Daoy (cell line): ENCODE data around the gene HSBP1L1. TPM values are rescaled to one million over a fixed set of nuclear protein-coding genes. Genes with fewer than 3 reads are reported as not detected.
A peak's percentile ranks its signal among the peaks of the same experiment; 100 is the strongest.

Experiments used
- DNase-seq: peaks from one replicate; pipeline ENCODE4 v3.0.0-alpha.2; 2015; ENCODE audit warnings: low read depth
- total RNA-seq: library from RNA; depleted of rRNA; stranded (reverse); fragments of >200 nt; shearing (Covaris generic); gene quantifications from 2 replicates; pipeline ENCODE4 v1.2.3, GENCODE V29; 2014; rRNA removed

HSBP1L1 gene
- total RNA-seq: 0.18 and 0.69 TPM in 2 replicates

DNA sequence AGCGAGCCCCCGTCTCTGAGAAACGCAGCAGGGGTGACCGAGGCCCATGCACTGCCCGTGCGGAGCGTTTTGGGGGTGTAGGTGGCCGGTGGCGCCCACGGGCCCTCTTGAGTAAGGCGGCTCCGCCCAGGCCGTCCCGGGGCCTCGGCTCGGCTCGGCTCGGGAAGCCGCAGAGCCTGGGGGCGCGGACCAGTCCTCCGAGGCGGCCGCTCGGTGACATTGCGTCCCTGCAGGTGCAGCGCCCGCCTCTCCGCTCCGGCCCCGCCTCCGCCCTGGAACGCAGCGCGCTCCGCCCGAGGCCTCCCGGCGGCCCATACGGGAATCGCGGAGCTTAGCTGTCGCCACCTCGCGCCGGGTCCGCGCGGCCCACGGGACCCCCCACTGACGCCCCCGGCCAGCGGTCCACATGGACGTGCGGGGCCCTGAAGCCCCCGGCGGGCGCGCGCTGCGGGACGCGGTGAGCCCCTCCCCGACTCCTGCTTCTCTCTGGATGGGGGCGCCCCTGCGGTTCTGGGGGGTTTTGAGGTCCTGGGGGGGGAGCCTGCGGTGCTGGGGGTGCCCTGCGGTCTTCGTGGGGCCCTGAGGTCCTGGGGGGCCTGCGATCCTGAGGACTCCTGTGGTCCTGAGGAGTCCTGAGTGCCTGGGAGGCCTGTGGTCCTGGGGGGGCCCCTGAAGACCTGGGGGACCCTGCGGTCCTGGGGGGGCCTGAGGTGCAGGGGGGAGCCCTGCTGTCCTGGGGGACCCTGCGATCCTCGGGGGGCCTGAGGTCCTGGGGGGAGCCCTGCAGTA, at the start of gene HSBP1L1:
TSS of gene HSBP1L1 (plus strand) at position 314 of the 789 bp plus-strand sequence. CDS start at position 407, 93 bp downstream.
- peak; percentile 31 for DNase-seq

DNA sequence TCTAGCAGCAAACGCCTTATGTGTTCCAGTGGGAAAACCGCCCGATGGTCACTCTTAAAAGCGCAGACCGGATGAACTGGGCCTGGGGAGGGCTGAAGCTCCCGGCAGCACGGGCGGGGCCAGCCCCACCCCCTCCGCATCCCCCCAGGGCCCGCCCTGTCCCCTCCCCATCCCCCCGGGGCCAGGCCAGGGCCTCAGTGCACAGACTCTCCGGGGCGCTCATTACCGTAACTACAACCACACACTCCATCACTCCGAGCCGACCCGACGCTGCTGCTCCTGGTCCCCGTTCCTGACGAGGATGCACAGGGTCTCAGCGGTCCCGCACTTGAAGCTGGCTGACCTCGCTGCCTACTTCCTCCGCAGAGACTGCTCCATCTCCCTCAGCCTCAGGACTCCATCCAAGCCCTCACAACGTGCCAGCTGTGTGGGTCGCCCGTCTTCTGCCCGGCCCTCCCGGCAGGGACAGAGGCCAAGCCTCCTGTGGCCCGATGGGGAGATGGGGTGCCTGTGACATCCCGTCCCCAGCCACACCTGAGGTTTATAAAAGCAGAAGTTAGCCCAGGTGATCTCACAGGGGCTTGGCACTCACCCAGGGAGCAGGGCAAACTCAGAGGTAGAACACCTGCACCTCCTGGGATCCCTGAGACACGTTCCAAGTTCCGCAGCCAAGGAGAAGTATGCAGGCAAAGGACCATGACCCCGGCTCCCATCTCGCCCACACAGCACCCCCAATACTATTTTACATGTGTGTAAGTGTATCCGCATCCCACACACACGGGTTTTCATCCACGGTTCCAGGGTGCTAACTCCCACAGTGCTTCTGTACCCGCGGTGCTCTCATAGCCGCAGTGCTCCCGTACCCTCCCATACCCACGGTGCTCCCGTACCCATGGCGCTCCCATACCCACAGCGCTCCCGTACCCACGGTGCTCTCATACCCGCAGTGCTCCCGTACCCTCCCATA, 49.0 kb upstream of the HSBP1L1 start:
- DNase-seq: no peak

GRCh38 chr18:79916128-79916494, 48.3 kb upstream of the HSBP1L1 start:
- no peak for DNase-seq

- DNase-seq: no peak
Observed at GRCh38 chr18:79916546-79917168, 47.8 kb upstream of the HSBP1L1 start.

DNA sequence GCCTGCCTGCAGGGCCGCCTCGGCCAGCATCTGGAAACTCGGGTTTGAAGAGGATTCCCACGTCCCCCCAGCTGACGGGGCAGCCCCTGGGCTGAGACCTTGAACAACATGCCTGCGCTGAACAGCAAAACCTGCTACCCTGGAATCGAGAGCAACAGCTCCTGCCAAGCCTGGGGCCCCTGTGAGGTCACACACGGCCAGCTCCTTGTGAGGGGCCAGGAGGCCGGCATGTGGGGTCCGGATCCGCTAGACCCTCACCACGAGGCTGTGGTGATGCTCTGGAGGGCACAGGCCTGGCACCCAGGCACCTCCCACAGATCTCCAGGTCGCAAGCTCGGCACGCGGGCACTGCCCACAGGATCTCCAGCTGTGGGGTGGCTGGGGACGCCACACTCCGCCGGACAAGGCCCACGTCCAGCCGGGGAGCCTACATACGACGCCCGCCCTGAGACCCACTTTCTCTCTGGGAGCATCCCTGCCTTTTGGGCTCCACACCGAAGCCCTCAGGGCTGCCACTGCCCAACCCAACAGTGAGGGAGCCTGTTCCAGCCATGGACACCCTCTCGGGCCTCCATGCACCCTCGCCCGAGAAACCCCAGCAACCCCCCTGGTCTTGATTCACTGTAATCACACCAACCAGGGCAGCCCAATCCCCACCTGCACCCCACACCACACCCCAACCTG, 47.1 kb upstream of the HSBP1L1 start:
- DNase-seq: no peak

GRCh38 chr18:79917853-79918614, 46.4 kb upstream of the HSBP1L1 start:
- DNase-seq: no peak

GRCh38 chr18:79918615-79919011, 45.8 kb upstream of the HSBP1L1 start:
- DNase-seq: no peak

- DNase-seq: no peak
Observed at GRCh38 chr18:79919089-79919488, 45.4 kb upstream of the HSBP1L1 start.

DNA sequence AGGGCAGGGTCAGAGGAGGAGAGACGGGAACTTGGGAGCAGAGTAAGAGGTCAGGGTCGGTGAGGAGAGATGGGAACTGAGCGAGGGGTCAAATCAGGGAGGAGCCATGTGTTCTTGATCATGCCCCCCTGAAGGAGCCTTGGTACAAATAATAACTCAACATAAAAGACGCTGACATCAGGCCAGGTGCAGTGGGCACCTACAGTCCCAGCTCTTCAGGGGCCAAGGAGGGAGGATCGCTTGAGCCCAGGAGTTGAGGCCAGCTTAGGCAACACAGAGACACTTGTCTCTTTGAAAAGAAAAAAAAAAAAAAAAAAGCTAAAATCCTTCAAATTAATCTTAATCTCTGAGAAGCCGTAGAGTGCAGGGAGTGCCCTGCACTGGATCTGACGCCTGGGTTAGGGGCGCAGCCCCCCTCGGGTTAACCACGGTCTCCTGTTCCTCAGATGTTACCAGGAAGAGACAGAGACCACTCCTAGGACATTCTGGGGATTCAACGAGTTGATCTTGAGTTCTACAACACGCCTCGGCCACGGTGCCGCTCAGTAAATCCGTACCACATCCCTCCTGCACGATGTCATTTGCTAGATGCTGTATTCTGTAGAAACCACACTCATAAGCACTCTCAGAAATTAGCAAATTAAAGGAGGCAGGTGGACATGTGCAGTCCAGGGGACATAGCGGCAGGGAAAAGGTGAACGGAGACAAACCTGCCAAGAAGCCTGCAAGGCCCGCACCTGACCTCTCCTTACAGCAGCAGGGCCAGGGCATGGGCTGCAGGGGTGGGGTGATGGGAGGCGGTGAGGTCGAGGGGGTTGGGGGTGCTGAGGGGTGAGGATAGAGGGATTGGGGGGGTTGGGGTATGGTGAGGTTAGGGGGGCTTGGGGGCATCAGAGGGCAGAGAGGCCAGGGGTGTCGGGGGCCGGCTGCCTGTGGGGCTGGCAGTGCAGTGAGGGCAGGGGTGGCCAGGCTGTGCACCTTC, 42.2 kb upstream of the HSBP1L1 start:
- no peak for DNase-seq

DNA sequence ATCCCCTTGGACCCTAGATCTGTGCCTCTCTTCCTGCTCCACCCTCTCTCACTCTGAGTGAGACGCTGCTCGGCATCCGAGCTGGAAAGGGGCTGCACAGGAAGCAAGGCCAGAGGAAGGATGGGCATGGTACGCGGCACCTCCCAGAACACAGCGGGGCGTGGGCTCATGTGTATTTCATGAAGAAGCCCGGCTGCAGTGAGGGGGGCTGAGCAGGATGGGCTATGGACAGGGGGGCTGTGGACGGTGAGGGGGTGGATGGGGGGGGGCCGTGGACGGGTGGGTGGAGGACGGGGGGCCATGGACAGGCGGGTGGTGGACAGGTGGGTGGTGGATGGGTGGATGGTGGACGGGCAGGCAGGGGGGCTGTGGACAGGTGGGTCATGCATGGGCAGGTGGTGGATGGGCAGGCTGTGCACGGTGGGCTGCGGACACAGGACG, 41.5 kb upstream of the HSBP1L1 start:
- no peak for DNase-seq

GRCh38 chr18:79923896-79924585, 40.4 kb upstream of the HSBP1L1 start:
- no peak for DNase-seq

GRCh38 chr18:79924814-79925731, 39.4 kb upstream of the HSBP1L1 start:
- DNase-seq: no peak

DNA sequence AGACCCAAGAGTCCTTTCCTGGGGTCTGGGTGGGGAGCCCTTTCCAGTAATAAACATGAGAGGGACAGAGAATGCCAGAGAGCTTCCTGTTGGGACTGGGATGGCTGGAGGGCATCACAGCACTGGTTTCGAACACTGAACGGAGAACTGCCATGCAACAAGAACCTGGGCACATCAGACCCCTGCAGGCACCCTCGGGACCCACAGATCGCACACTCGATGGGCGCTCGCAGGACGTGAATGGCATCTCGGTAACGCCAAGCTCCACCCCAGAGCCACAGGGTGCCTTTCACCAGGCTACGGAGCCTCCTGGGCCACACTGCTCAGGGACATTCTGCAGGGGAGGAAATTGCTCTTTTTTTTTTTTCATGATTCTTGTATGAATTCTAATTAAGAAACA, 38.1 kb upstream of the HSBP1L1 start:
- DNase-seq: no peak

DNA sequence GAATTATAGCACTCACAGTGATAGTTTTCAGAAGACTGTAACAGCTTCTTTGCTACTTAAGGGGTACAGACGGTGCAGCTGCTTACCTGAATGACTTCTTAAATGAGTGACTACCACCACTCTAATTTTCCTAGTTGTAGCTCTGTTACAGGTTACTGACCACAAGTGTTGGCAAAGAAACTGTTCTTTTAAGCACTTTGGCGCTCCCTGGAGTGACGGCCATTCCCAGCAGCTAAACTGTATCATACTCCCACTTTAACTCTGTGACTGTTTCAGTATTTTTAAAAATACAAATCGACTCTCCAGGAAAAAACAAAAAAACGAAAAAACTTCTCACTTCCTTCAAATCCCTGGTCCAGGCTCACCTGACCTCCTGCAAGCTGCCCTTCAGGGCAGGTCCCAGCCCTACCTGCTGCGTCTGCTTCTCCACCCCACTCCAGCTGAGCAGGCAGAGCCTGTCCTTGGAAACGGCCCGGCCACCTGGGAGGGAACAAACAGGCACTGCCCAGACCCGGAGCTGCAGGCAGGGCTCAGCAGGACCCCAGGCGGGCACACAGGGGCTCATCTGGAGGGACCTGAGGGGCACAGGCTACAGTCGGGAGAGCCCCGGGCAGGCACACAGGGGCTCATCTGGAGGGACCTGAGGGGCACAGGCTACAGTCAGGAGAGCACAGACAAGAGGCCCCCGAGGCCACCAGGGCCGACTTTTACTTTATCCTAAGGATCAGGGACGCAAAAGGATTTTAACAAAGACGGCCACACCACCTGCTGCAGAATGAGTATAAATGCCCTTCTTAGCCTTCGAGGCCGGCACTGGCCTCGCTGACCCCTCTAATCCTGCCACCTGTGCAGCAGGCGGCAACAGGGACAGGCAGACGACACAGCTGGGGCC, 37.5 kb upstream of the HSBP1L1 start:
- no peak for DNase-seq

- DNase-seq: no peak
Observed at GRCh38 chr18:79927607-79928562, 36.6 kb upstream of the HSBP1L1 start.

- no peak for DNase-seq
Observed at GRCh38 chr18:79928563-79928960, 35.9 kb upstream of the HSBP1L1 start.
